GM20000 (cell line): ENCODE results near the gene CD99.
"Not testable (repeated sequence)": the region's sequence is repeated elsewhere in the genome, so short reads cannot be mapped to it uniquely, and the experiment has no call there.

ENCODE experiments used
- DNase-seq: peaks from one replicate; pipeline ENCODE4 v3.0.0; 2012; ENCODE audit warnings: low spot score
- CTCF ChIP-seq: IDR thresholded peaks from 2 replicates; pipeline ENCODE4 v1.5.1; 2012; ENCODE audit warnings: mild to moderate bottlenecking, control low read depth; ENCODE audit errors: extremely low read depth, missing control alignments

Gene CD99

GRCh38 chrX:2717312-2717711, 26.2 kb downstream of the CD99 start:
- no peak for TF ChIP-seq CTCF
- no peak for DNase-seq

GRCh38 chrX:2718821-2719220, 27.7 kb downstream of the CD99 start:
- no peak for TF ChIP-seq CTCF
- DNase-seq, result no peak

GRCh38 chrX:2719774-2720447, 28.8 kb downstream of the CD99 start:
- DNase-seq, result no peak
- TF ChIP-seq CTCF, result no peak

GRCh38 chrX:2723286-2723879, 32.3 kb downstream of the CD99 start:
- TF ChIP-seq CTCF, result no peak
- DNase-seq, result no peak

DNA sequence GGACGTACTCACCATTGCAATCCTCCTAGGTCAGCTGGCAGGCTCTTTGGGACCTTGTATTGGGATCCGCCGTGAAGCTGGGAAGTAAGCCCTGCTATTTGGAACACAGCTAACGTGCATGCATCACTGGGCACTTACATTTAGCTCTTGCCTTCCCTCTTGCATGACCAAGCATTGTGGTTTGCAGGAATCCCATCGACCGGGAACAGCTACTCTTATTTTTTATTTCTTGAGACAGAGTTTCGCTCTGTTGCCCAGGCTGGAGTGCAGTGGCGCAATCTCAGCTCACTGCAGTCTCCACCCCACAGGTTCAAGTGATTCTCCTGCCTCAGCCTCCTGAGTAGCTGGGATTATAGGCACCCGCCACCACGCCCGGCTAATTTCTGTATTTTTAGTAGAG, 36.2 kb downstream of the CD99 start:
- DNase-seq, result not testable (repeated sequence)

DNA sequence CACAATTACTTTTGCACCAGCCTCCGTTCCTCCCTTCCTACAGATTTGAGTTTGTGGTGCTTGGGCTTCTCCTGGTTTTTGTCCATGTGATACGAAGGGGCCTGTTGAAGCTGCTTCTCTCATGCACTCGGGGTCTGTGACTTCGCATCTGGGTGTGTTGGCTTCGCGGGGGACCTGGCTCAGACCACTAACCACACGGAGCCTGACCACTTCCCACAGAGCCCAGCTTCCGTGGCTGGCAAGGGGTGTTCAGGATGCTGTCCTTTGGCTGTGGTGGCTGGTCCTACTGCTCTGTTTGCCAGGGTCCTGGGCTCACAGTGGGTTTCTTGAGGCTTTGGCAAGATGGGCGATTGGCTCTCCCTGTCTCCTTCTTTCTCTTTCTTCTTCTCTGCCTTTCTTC, 41.0 kb downstream of the CD99 start:
- no peak for DNase-seq
- TF ChIP-seq CTCF, result no peak

DNA sequence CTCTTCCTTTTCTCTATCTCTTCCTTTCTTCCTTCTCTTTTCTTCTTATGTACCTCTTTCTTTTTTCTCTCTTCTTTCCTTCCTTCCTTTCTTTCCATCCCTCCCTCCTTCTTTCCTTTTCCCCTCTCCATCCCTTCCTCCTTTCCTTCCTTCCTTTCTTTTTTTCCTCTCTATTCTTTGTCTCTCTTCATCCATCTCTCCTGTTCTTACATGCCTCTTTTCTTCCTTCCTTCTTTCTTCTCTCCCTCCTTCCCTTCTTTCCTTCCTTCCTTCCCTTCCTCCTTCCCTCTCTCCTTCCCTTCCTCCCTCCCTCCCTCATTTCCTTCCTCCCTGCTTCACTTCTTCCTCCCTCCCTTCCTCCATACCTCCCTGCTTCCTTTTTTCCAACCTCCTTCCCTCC, 41.6 kb downstream of the CD99 start:
- TF ChIP-seq CTCF, result no peak
- no peak for DNase-seq

DNA sequence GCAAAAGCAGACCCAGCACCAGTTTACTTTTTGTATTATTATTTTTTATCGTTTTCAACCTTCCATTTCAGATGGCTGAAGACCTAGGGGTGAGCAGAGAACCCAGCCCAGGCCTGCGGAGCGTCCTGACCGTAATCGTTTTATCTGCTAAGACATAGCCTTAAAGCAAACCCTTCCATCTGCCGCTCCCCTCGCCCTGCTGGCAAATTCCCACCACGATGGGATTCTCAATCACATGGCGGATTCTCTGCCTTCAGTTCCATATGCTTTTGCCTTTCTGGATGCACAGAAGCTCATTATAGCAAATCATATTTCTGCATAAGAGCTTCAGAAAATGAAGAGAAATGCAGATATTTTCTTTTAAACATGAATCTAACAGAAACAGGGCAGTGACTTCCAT, 42.2 kb downstream of the CD99 start:
- TF ChIP-seq CTCF, result no peak
- DNase-seq, result no peak
